Activated T-cell treated with anti-CD3 and anti-CD28 coated beads for 1 hour (primary cell): ENCODE results near the gene EPM2AIP1.
"Not testable (repeated sequence)": the region's sequence is repeated elsewhere in the genome, so short reads cannot be mapped to it uniquely, and the experiment has no call there.

Experiments used
- DNase-seq: peaks from one replicate; pipeline ENCODE4 v3.0.0-alpha.2; 2020; ENCODE audit warnings: low read depth

The EPM2AIP1 gene

GRCh38 chr3:36993326-36994283 lies 674 bp upstream of the EPM2AIP1 start, which contains the start of gene MLH1:
Gene MLH1 (plus strand): TSS chr3:36993518. CDS start chr3:36993548, 30 bp downstream.
- peak; percentile 92 for DNase-seq

- DNase-seq = no peak
These were observed 767 bp downstream of the EPM2AIP1 start for GRCh38 chr3:36991923-36992805.

- DNase-seq = no peak
These were observed 1.8 kb downstream of the EPM2AIP1 start for GRCh38 chr3:36991147-36991546.

GRCh38 chr3:36989568-36989967 lies 3.4 kb downstream of the EPM2AIP1 start:
- no peak for DNase-seq

GRCh38 chr3:36989005-36989404 lies 3.9 kb downstream of the EPM2AIP1 start:
- DNase-seq = no peak

GRCh38 chr3:36988356-36988755 lies 4.6 kb downstream of the EPM2AIP1 start:
- DNase-seq = no peak

GRCh38 chr3:36981006-36981405 lies 11.9 kb downstream of the EPM2AIP1 start:
- DNase-seq = no peak

GRCh38 chr3:36973139-36973538 lies 19.8 kb downstream of the EPM2AIP1 start:
- no peak for DNase-seq

- no peak for DNase-seq
These were observed 20.8 kb downstream of the EPM2AIP1 start for GRCh38 chr3:36972163-36972562.

GRCh38 chr3:36969540-36970432 lies 23.1 kb downstream of the EPM2AIP1 start:
- DNase-seq = no peak

GRCh38 chr3:36969085-36969484 lies 23.8 kb downstream of the EPM2AIP1 start:
- DNase-seq = no peak

- DNase-seq = no peak
These were observed 27.5 kb downstream of the EPM2AIP1 start for GRCh38 chr3:36965440-36965839.

- DNase-seq = no peak
These were observed 28.1 kb downstream of the EPM2AIP1 start for GRCh38 chr3:36964817-36965216.

- DNase-seq = no peak
These were observed 28.6 kb downstream of the EPM2AIP1 start for GRCh38 chr3:36964331-36964730.

GRCh38 chr3:36963008-36963407 lies 29.9 kb downstream of the EPM2AIP1 start:
- not testable (repeated sequence) for DNase-seq

- DNase-seq = no peak
These were observed 32.4 kb downstream of the EPM2AIP1 start for GRCh38 chr3:36960502-36960901.

- DNase-seq = no peak
These were observed 33.1 kb downstream of the EPM2AIP1 start for GRCh38 chr3:36959821-36960220.

GRCh38 chr3:36957862-36958686 lies 34.9 kb downstream of the EPM2AIP1 start:
- no peak for DNase-seq

GRCh38 chr3:36957063-36957462 lies 35.9 kb downstream of the EPM2AIP1 start:
- DNase-seq = no peak

GRCh38 chr3:36956155-36956554 lies 36.8 kb downstream of the EPM2AIP1 start:
- no peak for DNase-seq
